GM23338 (cell line): ENCODE measurements around the gene ANKRD27. TPM values are rescaled to one million over a fixed set of nuclear protein-coding genes. Genes with fewer than 3 reads are reported as not detected.
"Not testable (repeated sequence)": the region's sequence is repeated elsewhere in the genome, so short reads cannot be mapped to it uniquely, and the experiment has no call there.

Experiments used
- ATAC-seq: fragments of 200-7000 bp; cut with Tn5 transposase; 3 replicates; pipeline ENCODE4 v1.9.1; 2020
- DNase-seq: peaks from one replicate; pipeline ENCODE4 v3.0.0-alpha.2; 2015; ENCODE audit warnings: low spot score
- H2AFZ ChIP-seq: fragments of 200-600 bp; sonication (generic); 2 replicates; pipeline ENCODE4 v1.8.0; 2016; ENCODE audit warnings: antibody characterized with exemption, mild to moderate bottlenecking, moderate library complexity
- H3F3A ChIP-seq: fragments of 200-600 bp; sonication (generic); replicated peaks from 2 replicates; pipeline ENCODE4 v1.8.0; 2017; ENCODE audit warnings: antibody characterized with exemption, mixed run types, low read depth
- H3K27ac ChIP-seq: fragments of 200-600 bp; sonication (generic); 2 replicates; pipeline ENCODE4 v1.6.1; 2016; ENCODE audit warnings: low read depth
- H3K27me3 ChIP-seq: fragments of 200-600 bp; sonication (generic); 2 replicates; pipeline ENCODE4 v1.8.0; 2016; ENCODE audit warnings: mild to moderate bottlenecking, mixed run types, moderate library complexity; ENCODE audit not compliant: insufficient read depth
- H3K36me3 ChIP-seq: fragments of 200-600 bp; sonication (generic); 2 replicates; pipeline ENCODE4 v1.8.0; 2016; ENCODE audit warnings: mild to moderate bottlenecking; ENCODE audit not compliant: insufficient read depth
- H3K4me1 ChIP-seq: fragments of 200-600 bp; sonication (generic); 2 replicates; pipeline ENCODE4 v1.8.0; 2016; ENCODE audit warnings: mild to moderate bottlenecking, moderate library complexity; ENCODE audit not compliant: insufficient read depth
- H3K4me2 ChIP-seq: fragments of 200-600 bp; sonication (generic); 2 replicates; pipeline ENCODE4 v1.7.1; 2017; ENCODE audit warnings: mixed run types
- H3K4me3 ChIP-seq: fragments of 200-600 bp; sonication (generic); 2 replicates; pipeline ENCODE4 v1.6.1; 2016; ENCODE audit warnings: mixed run types
- H3K79me2 ChIP-seq: fragments of 200-600 bp; sonication (generic); replicated peaks from 2 replicates; pipeline ENCODE4 v1.8.0; 2017; ENCODE audit warnings: mild to moderate bottlenecking; ENCODE audit not compliant: insufficient read depth
- H3K9me2 ChIP-seq: fragments of 200-600 bp; sonication (generic); 2 replicates; pipeline ENCODE4 v1.8.0; 2017; ENCODE audit not compliant: insufficient read depth
- H4K20me1 ChIP-seq: fragments of 200-600 bp; sonication (generic); replicated peaks from 2 replicates; pipeline ENCODE4 v1.8.0; 2017; ENCODE audit warnings: mild to moderate bottlenecking; ENCODE audit not compliant: insufficient read depth
- H3K27ac Mint-ChIP-seq: 2 replicates; pipeline ENCODE4 v1.8.0; 2020; ENCODE audit warnings: inconsistent platforms, mild to moderate bottlenecking, moderate library complexity, mixed read lengths
- H3K27me3 Mint-ChIP-seq: 3 replicates; pipeline ENCODE4 v1.8.0; 2022; ENCODE audit warnings: low read depth, mild to moderate bottlenecking, moderate library complexity, mixed read lengths, inconsistent platforms; ENCODE audit not compliant: insufficient read depth, poor library complexity
- H3K36me3 Mint-ChIP-seq: 3 replicates; pipeline ENCODE4 v1.8.0; 2021; ENCODE audit warnings: low read depth, mild to moderate bottlenecking, inconsistent platforms, moderate library complexity, mixed read lengths
- H3K4me1 Mint-ChIP-seq: 3 replicates; pipeline ENCODE4 v1.8.0; 2020; ENCODE audit warnings: mild to moderate bottlenecking, inconsistent platforms, mixed read lengths
- H3K4me3 Mint-ChIP-seq: 3 replicates; pipeline ENCODE4 v1.8.0; 2021; ENCODE audit warnings: moderate library complexity, mild to moderate bottlenecking, inconsistent platforms, mixed read lengths
- H3K9me3 Mint-ChIP-seq: 3 replicates; pipeline ENCODE4 v1.8.0; 2020; ENCODE audit warnings: moderate library complexity, mild to moderate bottlenecking, inconsistent platforms, mixed read lengths
- JUNB ChIP-seq: IDR thresholded peaks from one replicate; pipeline ENCODE4 v1.6.1; 2016; ENCODE audit warnings: antibody characterized with exemption; ENCODE audit not compliant: unreplicated experiment
- NANOG ChIP-seq: IDR thresholded peaks from 2 replicates; pipeline ENCODE4 v1.6.1; 2016; ENCODE audit warnings: antibody characterized with exemption, borderline replicate concordance
- POLR2AphosphoS5 ChIP-seq: IDR thresholded peaks from 2 replicates; pipeline ENCODE4 v1.6.1; 2016; ENCODE audit warnings: antibody characterized with exemption, low read depth
- STAT1 ChIP-seq: IDR thresholded peaks from one replicate; pipeline ENCODE4 v1.6.1; 2016; ENCODE audit warnings: antibody characterized with exemption; ENCODE audit not compliant: unreplicated experiment
- polyA plus RNA-seq: library from polyadenylated mRNA; unstranded; fragments of >200 nt; fragmentation: Nextera tagmentation; extraction: Ambion mirVana; gene quantifications from 2 replicates; pipeline ENCODE4 v1.2.1, GENCODE V29; 2016
- total RNA-seq: library from RNA; depleted of rRNA; stranded (reverse); fragments of >200 nt; shearing (Covaris generic); gene quantifications from 2 replicates; pipeline ENCODE4 v1.2.3, GENCODE V29; 2014
- TF ChIP-seq, protein P1 (sequence below), 2 experiments: fragments of 200-600 bp in 1 of 2; sonication (generic) in 1 of 2; conservative IDR thresholded peaks; 2 replicates each; pipeline versions ENCODE4 v1.5.1 to v1.6.1; 2016 to 2017; ENCODE audit warnings: antibody characterized with exemption in 2 of 2, low read depth in 2 of 2, mild to moderate bottlenecking in 2 of 2, moderate library complexity in 1 of 2
- TF ChIP-seq, protein P2 (sequence below): IDR thresholded peaks from one replicate; pipeline ENCODE4 v1.6.1; 2018; ENCODE audit warnings: antibody characterized with exemption; ENCODE audit not compliant: unreplicated experiment

ANKRD27 gene
- total and polyA plus RNA-seq, 2 experiments from 2014 or later: 16.7 to 48.7 TPM

- no peak for TF ChIP-seq POLR2AphosphoS5
- no peak for TF ChIP-seq STAT1
- TF ChIP-seq, protein P1, sequence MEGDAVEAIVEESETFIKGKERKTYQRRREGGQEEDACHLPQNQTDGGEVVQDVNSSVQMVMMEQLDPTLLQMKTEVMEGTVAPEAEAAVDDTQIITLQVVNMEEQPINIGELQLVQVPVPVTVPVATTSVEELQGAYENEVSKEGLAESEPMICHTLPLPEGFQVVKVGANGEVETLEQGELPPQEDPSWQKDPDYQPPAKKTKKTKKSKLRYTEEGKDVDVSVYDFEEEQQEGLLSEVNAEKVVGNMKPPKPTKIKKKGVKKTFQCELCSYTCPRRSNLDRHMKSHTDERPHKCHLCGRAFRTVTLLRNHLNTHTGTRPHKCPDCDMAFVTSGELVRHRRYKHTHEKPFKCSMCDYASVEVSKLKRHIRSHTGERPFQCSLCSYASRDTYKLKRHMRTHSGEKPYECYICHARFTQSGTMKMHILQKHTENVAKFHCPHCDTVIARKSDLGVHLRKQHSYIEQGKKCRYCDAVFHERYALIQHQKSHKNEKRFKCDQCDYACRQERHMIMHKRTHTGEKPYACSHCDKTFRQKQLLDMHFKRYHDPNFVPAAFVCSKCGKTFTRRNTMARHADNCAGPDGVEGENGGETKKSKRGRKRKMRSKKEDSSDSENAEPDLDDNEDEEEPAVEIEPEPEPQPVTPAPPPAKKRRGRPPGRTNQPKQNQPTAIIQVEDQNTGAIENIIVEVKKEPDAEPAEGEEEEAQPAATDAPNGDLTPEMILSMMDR (conservative IDR thresholded peaks at IDR 0.05; ENCODE audit: low read depth in 2 of 2): no peak
Measured at GRCh38 chr19:32658075-32658474, 16.9 kb downstream of the ANKRD27 start (continued).

- ATAC-seq, H3K4me3 ChIP-seq, H3K4me3 Mint-ChIP-seq, H3K9me2 ChIP-seq, H3K36me3 ChIP-seq, H3K27me3 Mint-ChIP-seq, H2AFZ ChIP-seq, H3K4me2 ChIP-seq, DNase-seq, H3K27ac ChIP-seq, H3K4me1 ChIP-seq, H3K9me3 Mint-ChIP-seq, H3K27me3 ChIP-seq, H3F3A ChIP-seq, H3K27ac Mint-ChIP-seq: not testable (repeated sequence)
- H3K36me3 Mint-ChIP-seq: peaks cover 17% of the 10 kb centered on the region; the same call in 2 of the 3 replicates
- H3K4me1 Mint-ChIP-seq: peaks cover 16% of the 10 kb centered on the region; the same call in 2 of the 3 replicates
- Histone ChIP-seq H4K20me1 (peaks cover 12% of the 10 kb centered on the region), H3K79me2 (peaks cover 26% of the 10 kb centered on the region)
Measured at GRCh38 chr19:32656379-32656778, 18.6 kb downstream of the ANKRD27 start.

DNA sequence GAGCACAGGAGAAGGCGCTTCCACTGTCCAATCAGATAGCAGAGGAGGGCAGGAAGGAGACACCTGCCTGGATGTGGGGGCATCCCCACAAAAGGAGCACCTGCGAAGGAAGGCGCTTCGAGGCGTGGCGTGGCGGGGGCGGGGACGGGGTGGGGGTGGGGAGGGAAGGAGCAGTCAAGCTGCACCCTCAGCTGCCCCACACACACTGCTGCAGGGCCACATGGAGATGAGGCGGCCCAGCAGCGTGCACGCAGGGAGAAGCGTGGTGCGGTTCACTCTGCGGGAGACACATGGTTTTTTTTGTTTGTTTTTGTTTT, 21.4 kb downstream of the ANKRD27 start:
- Mint-ChIP-seq H3K4me1 (peaks cover 16% of the 10 kb centered on the region; the same call in 2 of the 3 replicates), H3K9me3 (no peaks in the 10 kb centered on the region), H3K27ac (peak overlapping the region; percentile 65), H3K27me3 (peaks cover 5% of the 10 kb centered on the region), H3K36me3 (peaks cover 32% of the 10 kb centered on the region; the same call in 2 of the 3 replicates), H3K4me3 (no peak overlapping the region)
- no peak overlapping the region for H2AFZ ChIP-seq
- peaks cover 8% of the 10 kb centered on the region for H4K20me1 ChIP-seq
- peaks cover 4% of the 10 kb centered on the region; the same call in 1 of the 2 replicates for H3K79me2 ChIP-seq
- H3K9me2 ChIP-seq: no peaks in the 10 kb centered on the region
- no peak overlapping the region for H3K4me2 ChIP-seq
- H3K4me1 ChIP-seq: no peaks in the 10 kb centered on the region
- no peaks in the 10 kb centered on the region for H3K36me3 ChIP-seq
- H3F3A ChIP-seq: no peaks in the 10 kb centered on the region
- H3K4me3 ChIP-seq: no peak overlapping the region
- ATAC-seq (peak; percentile 26), DNase-seq (no peak)
- TF ChIP-seq, protein P2, sequence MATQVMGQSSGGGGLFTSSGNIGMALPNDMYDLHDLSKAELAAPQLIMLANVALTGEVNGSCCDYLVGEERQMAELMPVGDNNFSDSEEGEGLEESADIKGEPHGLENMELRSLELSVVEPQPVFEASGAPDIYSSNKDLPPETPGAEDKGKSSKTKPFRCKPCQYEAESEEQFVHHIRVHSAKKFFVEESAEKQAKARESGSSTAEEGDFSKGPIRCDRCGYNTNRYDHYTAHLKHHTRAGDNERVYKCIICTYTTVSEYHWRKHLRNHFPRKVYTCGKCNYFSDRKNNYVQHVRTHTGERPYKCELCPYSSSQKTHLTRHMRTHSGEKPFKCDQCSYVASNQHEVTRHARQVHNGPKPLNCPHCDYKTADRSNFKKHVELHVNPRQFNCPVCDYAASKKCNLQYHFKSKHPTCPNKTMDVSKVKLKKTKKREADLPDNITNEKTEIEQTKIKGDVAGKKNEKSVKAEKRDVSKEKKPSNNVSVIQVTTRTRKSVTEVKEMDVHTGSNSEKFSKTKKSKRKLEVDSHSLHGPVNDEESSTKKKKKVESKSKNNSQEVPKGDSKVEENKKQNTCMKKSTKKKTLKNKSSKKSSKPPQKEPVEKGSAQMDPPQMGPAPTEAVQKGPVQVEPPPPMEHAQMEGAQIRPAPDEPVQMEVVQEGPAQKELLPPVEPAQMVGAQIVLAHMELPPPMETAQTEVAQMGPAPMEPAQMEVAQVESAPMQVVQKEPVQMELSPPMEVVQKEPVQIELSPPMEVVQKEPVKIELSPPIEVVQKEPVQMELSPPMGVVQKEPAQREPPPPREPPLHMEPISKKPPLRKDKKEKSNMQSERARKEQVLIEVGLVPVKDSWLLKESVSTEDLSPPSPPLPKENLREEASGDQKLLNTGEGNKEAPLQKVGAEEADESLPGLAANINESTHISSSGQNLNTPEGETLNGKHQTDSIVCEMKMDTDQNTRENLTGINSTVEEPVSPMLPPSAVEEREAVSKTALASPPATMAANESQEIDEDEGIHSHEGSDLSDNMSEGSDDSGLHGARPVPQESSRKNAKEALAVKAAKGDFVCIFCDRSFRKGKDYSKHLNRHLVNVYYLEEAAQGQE: no peak
- TF ChIP-seq POLR2AphosphoS5: no peak
- TF ChIP-seq JUNB: no peak
- no peak for TF ChIP-seq STAT1
- TF ChIP-seq NANOG: no peak
- no peaks in the 10 kb centered on the region for H3K27me3 ChIP-seq
- H3K27ac ChIP-seq: no peak overlapping the region
